HEK293 (cell line): ENCODE data around the gene DDX17.

Source experiments
- CTCF ChIA-PET: fragments of 350-600 bp; formaldehyde crosslinking; extraction: SDS; loops from one replicate; lab custom pipeline; 2021; ENCODE audit warnings: antibody characterized with exemption; lab: Yijun Ruan, JAX
- POLR2A ChIA-PET: fragments of 300-600 bp; formaldehyde crosslinking; extraction: SDS; loops from one replicate; lab custom pipeline; 2020; ENCODE audit warnings: antibody characterized with exemption, inconsistent platforms; lab: Yijun Ruan, JAX
- H3K27ac ChIP-seq: fragments of 200-500 bp; sonication (Bioruptor generic); 2 replicates; pipeline ENCODE4 v1.5.1; 2014; ENCODE audit warnings: low read depth, low read length, control low read depth, inconsistent platforms; ENCODE audit errors: extremely low read depth
- H3K36me3 ChIP-seq, 2 experiments: fragments of 200-500 bp in 1 of 2; sonication (Bioruptor generic) in 1 of 2; 1 replicate in 1 of 2; 2 replicates in 1 of 2; pipeline ENCODE4 v1.5.1; 2014 to 2017; ENCODE audit warnings: inconsistent platforms in 2 of 2, low read length in 2 of 2; ENCODE audit not compliant: control insufficient read depth in 2 of 2, insufficient read depth in 1 of 2
- H3K4me1 ChIP-seq: fragments of 200-500 bp; sonication (Bioruptor generic); 2 replicates; pipeline ENCODE4 v1.5.1; 2014; ENCODE audit warnings: mild to moderate bottlenecking, low read length, inconsistent platforms; ENCODE audit not compliant: control insufficient read depth, insufficient read depth
- H3K4me3 ChIP-seq: 2 replicates; pipeline ENCODE4 v1.5.1; 2011; ENCODE audit warnings: low read depth, mild to moderate bottlenecking, control low read depth, low read length, moderate library complexity
- H3K9me3 ChIP-seq: fragments of 200-500 bp; sonication (Bioruptor generic); 2 replicates; pipeline ENCODE4 v1.5.1; 2014; ENCODE audit warnings: low read depth, low read length, inconsistent platforms; ENCODE audit not compliant: control insufficient read depth, insufficient read depth
- GLI4 ChIP-seq: fragments of 450-650 bp; formaldehyde crosslinking; IDR thresholded peaks from 2 replicates; pipeline ENCODE4 v1.5.1; 2016; ENCODE audit warnings: missing biosample characterization, missing genetic modification characterization
- KLF8 ChIP-seq: fragments of 450-650 bp; formaldehyde crosslinking; IDR thresholded peaks from 2 replicates; pipeline ENCODE4 v1.5.1; 2016; ENCODE audit warnings: missing biosample characterization, missing genetic modification characterization
- SETDB1 ChIP-seq: IDR thresholded peaks from one replicate; pipeline ENCODE4 v1.6.1; 2017; ENCODE audit warnings: mild to moderate bottlenecking, low read length, moderate library complexity, mixed read lengths; ENCODE audit not compliant: insufficient read length
- ZFP41 ChIP-seq: fragments of 450-650 bp; formaldehyde crosslinking; IDR thresholded peaks from 2 replicates; pipeline ENCODE4 v1.5.1; 2016; ENCODE audit warnings: missing biosample characterization, missing genetic modification characterization, borderline replicate concordance
- ZNF138 ChIP-seq: fragments of 450-650 bp; formaldehyde crosslinking; IDR thresholded peaks from 2 replicates; pipeline ENCODE4 v1.5.1; 2016; ENCODE audit warnings: missing biosample characterization, missing genetic modification characterization, borderline replicate concordance
- ZNF155 ChIP-seq: fragments of 450-650 bp; formaldehyde crosslinking; IDR thresholded peaks from 2 replicates; pipeline ENCODE4 v1.5.1; 2016; ENCODE audit warnings: missing biosample characterization, missing genetic modification characterization
- ZNF202 ChIP-seq: fragments of 450-650 bp; formaldehyde crosslinking; IDR thresholded peaks from 2 replicates; pipeline ENCODE4 v1.5.1; 2016; ENCODE audit warnings: missing biosample characterization, missing genetic modification characterization, borderline replicate concordance
- ZNF239 ChIP-seq: fragments of 450-650 bp; formaldehyde crosslinking; IDR thresholded peaks from 2 replicates; pipeline ENCODE4 v1.5.1; 2016; ENCODE audit warnings: missing biosample characterization, missing genetic modification characterization
- ZNF37A ChIP-seq: fragments of 450-650 bp; IDR thresholded peaks from 2 replicates; pipeline ENCODE4 v1.5.1; 2018; ENCODE audit warnings: missing biosample characterization, missing genetic modification characterization
- ZNF391 ChIP-seq: fragments of 450-650 bp; formaldehyde crosslinking; IDR thresholded peaks from 2 replicates; pipeline ENCODE4 v1.5.1; 2016; ENCODE audit warnings: low read depth, missing biosample characterization, missing genetic modification characterization, borderline replicate concordance
- ZNF426 ChIP-seq: fragments of 450-650 bp; formaldehyde crosslinking; IDR thresholded peaks from 2 replicates; pipeline ENCODE4 v1.5.1; 2017; ENCODE audit warnings: missing biosample characterization, missing genetic modification characterization, mild to moderate bottlenecking, inconsistent platforms, moderate library complexity
- ZNF555 ChIP-seq: fragments of 450-650 bp; formaldehyde crosslinking; conservative IDR thresholded peaks from 2 replicates; pipeline ENCODE4 v1.5.1; 2017; ENCODE audit warnings: missing biosample characterization, mild to moderate bottlenecking, missing genetic modification characterization, inconsistent platforms
- ZNF654 ChIP-seq: fragments of 450-650 bp; formaldehyde crosslinking; IDR thresholded peaks from 2 replicates; pipeline ENCODE4 v1.5.1; 2016; ENCODE audit warnings: low read depth, missing biosample characterization, missing genetic modification characterization
- ZNF791 ChIP-seq: fragments of 450-650 bp; formaldehyde crosslinking; IDR thresholded peaks from 2 replicates; pipeline ENCODE4 v1.5.1; 2016; ENCODE audit warnings: missing biosample characterization, missing genetic modification characterization
- TF ChIP-seq, protein P1 (sequence below): fragments of 450-650 bp; formaldehyde crosslinking; IDR thresholded peaks from 2 replicates; pipeline ENCODE4 v1.5.1; 2016; ENCODE audit warnings: missing biosample characterization, missing genetic modification characterization
- TF ChIP-seq, protein P2 (sequence below): fragments of 450-650 bp; formaldehyde crosslinking; IDR thresholded peaks from 2 replicates; pipeline ENCODE4 v1.5.1; 2017; ENCODE audit warnings: missing biosample characterization, missing genetic modification characterization
- TF ChIP-seq, protein P3 (sequence below): fragments of 450-650 bp; formaldehyde crosslinking; IDR thresholded peaks from 2 replicates; pipeline ENCODE4 v1.5.1; 2017; ENCODE audit warnings: missing biosample characterization, missing genetic modification characterization
- TF ChIP-seq, protein P4 (sequence below): fragments of 450-650 bp; IDR thresholded peaks from 2 replicates; pipeline ENCODE4 v1.5.1; 2018; ENCODE audit warnings: missing biosample characterization, mild to moderate bottlenecking, missing genetic modification characterization
- TF ChIP-seq, protein P5 (sequence below): fragments of 450-650 bp; formaldehyde crosslinking; conservative IDR thresholded peaks from 2 replicates; pipeline ENCODE4 v1.5.1; 2016; ENCODE audit warnings: low read depth, missing biosample characterization, missing genetic modification characterization
- TF ChIP-seq, protein P6 (sequence below): fragments of 450-650 bp; formaldehyde crosslinking; IDR thresholded peaks from 2 replicates; pipeline ENCODE4 v1.5.1; 2016; ENCODE audit warnings: missing biosample characterization, missing genetic modification characterization

The DDX17 gene

DNA sequence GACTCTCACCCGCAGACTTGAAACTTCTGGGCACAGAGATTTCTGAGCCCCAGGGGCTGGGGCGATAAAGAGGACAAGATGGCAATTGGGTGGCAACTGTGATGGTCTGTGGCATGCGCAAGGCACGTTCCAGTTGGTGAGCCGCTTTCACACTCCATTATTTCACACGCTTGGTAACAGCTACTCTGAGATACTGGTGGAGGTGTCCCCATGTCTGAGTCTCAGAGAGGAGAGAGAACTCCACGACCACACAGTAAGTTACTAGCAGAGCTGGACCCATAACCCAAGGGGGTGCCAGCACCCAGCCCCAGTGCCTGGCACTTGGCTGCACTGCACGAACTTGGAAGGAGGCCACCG, 45.1 kb downstream of the DDX17 start:
- CTCF ChIA-PET: interaction anchor here (0.6 to 0.9 kb wide), 2 partner anchors 123 to 409 kb away, joined by 3 to 4 read pairs; no protein-coding TSS in a partner anchor
- TF ChIP-seq, protein P1, sequence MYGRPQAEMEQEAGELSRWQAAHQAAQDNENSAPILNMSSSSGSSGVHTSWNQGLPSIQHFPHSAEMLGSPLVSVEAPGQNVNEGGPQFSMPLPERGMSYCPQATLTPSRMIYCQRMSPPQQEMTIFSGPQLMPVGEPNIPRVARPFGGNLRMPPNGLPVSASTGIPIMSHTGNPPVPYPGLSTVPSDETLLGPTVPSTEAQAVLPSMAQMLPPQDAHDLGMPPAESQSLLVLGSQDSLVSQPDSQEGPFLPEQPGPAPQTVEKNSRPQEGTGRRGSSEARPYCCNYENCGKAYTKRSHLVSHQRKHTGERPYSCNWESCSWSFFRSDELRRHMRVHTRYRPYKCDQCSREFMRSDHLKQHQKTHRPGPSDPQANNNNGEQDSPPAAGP (tag by site-specific recombination): no peak
- TF ChIP-seq, protein P2, sequence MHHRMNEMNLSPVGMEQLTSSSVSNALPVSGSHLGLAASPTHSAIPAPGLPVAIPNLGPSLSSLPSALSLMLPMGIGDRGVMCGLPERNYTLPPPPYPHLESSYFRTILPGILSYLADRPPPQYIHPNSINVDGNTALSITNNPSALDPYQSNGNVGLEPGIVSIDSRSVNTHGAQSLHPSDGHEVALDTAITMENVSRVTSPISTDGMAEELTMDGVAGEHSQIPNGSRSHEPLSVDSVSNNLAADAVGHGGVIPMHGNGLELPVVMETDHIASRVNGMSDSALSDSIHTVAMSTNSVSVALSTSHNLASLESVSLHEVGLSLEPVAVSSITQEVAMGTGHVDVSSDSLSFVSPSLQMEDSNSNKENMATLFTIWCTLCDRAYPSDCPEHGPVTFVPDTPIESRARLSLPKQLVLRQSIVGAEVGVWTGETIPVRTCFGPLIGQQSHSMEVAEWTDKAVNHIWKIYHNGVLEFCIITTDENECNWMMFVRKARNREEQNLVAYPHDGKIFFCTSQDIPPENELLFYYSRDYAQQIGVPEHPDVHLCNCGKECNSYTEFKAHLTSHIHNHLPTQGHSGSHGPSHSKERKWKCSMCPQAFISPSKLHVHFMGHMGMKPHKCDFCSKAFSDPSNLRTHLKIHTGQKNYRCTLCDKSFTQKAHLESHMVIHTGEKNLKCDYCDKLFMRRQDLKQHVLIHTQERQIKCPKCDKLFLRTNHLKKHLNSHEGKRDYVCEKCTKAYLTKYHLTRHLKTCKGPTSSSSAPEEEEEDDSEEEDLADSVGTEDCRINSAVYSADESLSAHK (tag by site-specific recombination): peak; percentile 36; the same call in 1 of the 2 replicates
- POLR2A ChIA-PET: interaction anchor here (0.8 to 1.3 kb wide), 3 partner anchors 38 to 109 kb away, joined by 3 to 5 read pairs (median 3); partner anchors contain the start of gene DMC1

DNA sequence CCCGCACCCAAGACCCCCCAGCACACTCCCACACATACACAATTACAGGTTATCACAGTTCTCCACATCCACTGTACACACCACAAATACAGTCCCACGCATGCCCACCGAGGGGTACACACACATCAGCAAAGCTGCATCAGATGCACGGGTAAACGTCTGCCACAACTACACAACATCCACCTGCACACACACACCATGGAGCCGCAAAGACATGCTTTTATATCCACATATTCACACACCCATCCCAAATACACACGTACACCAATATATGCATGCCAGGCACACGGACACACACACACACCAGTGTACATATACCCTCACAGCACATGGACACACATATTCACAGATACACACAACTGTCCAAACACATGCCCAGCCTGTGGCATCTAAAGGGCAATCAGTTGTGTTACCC, 45.7 kb downstream of the DDX17 start:
- POLR2A ChIA-PET: interaction anchor here (0.6 to 1.3 kb wide), 3 partner anchors 21 to 62 kb away, joined by 3 to 10 read pairs (median 5); no protein-coding TSS in a partner anchor
- Histone ChIP-seq H3K27ac (no peak overlapping the region), H3K36me3 (no peaks in the 10 kb centered on the region), H3K4me3 (no peak overlapping the region), H3K4me1 (no peaks in the 10 kb centered on the region), H3K9me3 (no peaks in the 10 kb centered on the region)
- CTCF ChIA-PET: interaction anchor here (0.6 kb wide), 1 partner anchor 123 kb away, joined by 3 read pairs; no protein-coding TSS in a partner anchor
- TF ChIP-seq, protein P3, sequence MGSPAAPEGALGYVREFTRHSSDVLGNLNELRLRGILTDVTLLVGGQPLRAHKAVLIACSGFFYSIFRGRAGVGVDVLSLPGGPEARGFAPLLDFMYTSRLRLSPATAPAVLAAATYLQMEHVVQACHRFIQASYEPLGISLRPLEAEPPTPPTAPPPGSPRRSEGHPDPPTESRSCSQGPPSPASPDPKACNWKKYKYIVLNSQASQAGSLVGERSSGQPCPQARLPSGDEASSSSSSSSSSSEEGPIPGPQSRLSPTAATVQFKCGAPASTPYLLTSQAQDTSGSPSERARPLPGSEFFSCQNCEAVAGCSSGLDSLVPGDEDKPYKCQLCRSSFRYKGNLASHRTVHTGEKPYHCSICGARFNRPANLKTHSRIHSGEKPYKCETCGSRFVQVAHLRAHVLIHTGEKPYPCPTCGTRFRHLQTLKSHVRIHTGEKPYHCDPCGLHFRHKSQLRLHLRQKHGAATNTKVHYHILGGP: no peak
- TF ChIP-seq ZNF426 (tag by site-specific recombination) (no peak), SETDB1 (no peak), ZNF202 (no peak), ZNF654 (tag by site-specific recombination) (no peak), ZNF239 (tag by site-specific recombination) (no peak), ZNF791 (no peak), KLF8 (no peak), ZNF555 (tag by site-specific recombination) (no peak), ZFP41 (no peak), ZNF155 (tag by site-specific recombination) (no peak), ZNF138 (tag by site-specific recombination) (no peak), GLI4 (tag by site-specific recombination) (no peak), ZNF391 (tag by site-specific recombination) (0 out of 2 replicates have a peak, but pooled peaks have one; percentile 39), ZNF37A (no peak)
- TF ChIP-seq, protein P4, sequence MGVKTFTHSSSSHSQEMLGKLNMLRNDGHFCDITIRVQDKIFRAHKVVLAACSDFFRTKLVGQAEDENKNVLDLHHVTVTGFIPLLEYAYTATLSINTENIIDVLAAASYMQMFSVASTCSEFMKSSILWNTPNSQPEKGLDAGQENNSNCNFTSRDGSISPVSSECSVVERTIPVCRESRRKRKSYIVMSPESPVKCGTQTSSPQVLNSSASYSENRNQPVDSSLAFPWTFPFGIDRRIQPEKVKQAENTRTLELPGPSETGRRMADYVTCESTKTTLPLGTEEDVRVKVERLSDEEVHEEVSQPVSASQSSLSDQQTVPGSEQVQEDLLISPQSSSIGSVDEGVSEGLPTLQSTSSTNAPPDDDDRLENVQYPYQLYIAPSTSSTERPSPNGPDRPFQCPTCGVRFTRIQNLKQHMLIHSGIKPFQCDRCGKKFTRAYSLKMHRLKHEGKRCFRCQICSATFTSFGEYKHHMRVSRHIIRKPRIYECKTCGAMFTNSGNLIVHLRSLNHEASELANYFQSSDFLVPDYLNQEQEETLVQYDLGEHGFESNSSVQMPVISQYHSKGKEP (tag by site-specific recombination): no peak
- TF ChIP-seq, protein P5, sequence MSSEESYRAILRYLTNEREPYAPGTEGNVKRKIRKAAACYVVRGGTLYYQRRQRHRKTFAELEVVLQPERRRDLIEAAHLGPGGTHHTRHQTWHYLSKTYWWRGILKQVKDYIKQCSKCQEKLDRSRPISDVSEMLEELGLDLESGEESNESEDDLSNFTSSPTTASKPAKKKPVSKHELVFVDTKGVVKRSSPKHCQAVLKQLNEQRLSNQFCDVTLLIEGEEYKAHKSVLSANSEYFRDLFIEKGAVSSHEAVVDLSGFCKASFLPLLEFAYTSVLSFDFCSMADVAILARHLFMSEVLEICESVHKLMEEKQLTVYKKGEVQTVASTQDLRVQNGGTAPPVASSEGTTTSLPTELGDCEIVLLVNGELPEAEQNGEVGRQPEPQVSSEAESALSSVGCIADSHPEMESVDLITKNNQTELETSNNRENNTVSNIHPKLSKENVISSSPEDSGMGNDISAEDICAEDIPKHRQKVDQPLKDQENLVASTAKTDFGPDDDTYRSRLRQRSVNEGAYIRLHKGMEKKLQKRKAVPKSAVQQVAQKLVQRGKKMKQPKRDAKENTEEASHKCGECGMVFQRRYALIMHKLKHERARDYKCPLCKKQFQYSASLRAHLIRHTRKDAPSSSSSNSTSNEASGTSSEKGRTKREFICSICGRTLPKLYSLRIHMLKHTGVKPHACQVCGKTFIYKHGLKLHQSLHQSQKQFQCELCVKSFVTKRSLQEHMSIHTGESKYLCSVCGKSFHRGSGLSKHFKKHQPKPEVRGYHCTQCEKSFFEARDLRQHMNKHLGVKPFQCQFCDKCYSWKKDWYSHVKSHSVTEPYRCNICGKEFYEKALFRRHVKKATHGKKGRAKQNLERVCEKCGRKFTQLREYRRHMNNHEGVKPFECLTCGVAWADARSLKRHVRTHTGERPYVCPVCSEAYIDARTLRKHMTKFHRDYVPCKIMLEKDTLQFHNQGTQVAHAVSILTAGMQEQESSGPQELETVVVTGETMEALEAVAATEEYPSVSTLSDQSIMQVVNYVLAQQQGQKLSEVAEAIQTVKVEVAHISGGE: no peak
- TF ChIP-seq, protein P6, sequence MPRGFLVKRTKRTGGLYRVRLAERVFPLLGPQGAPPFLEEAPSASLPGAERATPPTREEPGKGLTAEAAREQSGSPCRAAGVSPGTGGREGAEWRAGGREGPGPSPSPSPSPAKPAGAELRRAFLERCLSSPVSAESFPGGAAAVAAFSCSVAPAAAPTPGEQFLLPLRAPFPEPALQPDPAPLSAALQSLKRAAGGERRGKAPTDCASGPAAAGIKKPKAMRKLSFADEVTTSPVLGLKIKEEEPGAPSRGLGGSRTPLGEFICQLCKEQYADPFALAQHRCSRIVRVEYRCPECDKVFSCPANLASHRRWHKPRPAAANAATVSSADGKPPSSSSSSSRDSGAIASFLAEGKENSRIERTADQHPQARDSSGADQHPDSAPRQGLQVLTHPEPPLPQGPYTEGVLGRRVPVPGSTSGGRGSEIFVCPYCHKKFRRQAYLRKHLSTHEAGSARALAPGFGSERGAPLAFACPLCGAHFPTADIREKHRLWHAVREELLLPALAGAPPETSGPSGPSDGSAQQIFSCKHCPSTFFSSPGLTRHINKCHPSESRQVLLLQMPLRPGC (tag by site-specific recombination): no peak

More for the DNA sequence above, 45.1 kb downstream of the DDX17 start:
- no peaks in the 10 kb centered on the region for H3K4me1 ChIP-seq
- H3K36me3 ChIP-seq: no peaks in the 10 kb centered on the region
- no peak overlapping the region for H3K27ac ChIP-seq
- H3K9me3 ChIP-seq: no peaks in the 10 kb centered on the region
- H3K4me3 ChIP-seq: no peak overlapping the region; the same call in 1 of the 2 replicates
